AG10803 (cell line): Measurements from ENCODE around the gene MAMLD1.

Source experiments
- DNase-seq: peaks from one replicate; pipeline ENCODE4 v3.0.0; 2010; ENCODE audit warnings: low read depth
- H3K4me3 ChIP-seq: 2 replicates; pipeline ENCODE4 v1.5.1; 2011; ENCODE audit warnings: mild to moderate bottlenecking, low read length, control low read depth
- TF ChIP-seq, protein P1 (sequence below): conservative IDR thresholded peaks from 2 replicates; pipeline ENCODE4 v1.5.1; 2011; ENCODE audit warnings: mild to moderate bottlenecking, low read length, control low read depth, inconsistent platforms

Gene MAMLD1

DNA sequence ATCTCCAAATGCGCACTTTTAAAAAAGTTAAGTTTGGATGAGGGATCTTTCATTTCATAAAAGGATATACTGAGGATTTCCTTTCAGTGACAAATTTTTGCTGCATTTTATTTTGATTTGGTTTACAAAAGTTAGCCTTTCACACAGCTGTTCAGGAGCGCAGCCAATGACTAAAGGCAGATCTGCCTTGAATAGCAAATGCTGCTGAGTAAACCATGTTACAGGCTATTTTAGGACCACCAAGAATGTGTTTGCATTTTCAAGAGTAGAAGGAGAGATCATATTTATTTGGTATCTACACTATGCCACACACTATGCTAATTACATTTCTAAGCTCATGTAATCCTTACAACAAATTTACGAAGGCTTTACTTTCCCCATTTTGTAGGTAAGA lies 92.1 kb downstream of the MAMLD1 start:
- TF ChIP-seq, protein P1, sequence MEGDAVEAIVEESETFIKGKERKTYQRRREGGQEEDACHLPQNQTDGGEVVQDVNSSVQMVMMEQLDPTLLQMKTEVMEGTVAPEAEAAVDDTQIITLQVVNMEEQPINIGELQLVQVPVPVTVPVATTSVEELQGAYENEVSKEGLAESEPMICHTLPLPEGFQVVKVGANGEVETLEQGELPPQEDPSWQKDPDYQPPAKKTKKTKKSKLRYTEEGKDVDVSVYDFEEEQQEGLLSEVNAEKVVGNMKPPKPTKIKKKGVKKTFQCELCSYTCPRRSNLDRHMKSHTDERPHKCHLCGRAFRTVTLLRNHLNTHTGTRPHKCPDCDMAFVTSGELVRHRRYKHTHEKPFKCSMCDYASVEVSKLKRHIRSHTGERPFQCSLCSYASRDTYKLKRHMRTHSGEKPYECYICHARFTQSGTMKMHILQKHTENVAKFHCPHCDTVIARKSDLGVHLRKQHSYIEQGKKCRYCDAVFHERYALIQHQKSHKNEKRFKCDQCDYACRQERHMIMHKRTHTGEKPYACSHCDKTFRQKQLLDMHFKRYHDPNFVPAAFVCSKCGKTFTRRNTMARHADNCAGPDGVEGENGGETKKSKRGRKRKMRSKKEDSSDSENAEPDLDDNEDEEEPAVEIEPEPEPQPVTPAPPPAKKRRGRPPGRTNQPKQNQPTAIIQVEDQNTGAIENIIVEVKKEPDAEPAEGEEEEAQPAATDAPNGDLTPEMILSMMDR, result no peak
- H3K4me3 ChIP-seq, result no peak overlapping the region
- DNase-seq, result no peak

GRCh38 chrX:150456466-150456865 lies 93.3 kb downstream of the MAMLD1 start:
- TF ChIP-seq, protein P1, result no peak
- DNase-seq, result no peak
- no peak overlapping the region for H3K4me3 ChIP-seq

DNA sequence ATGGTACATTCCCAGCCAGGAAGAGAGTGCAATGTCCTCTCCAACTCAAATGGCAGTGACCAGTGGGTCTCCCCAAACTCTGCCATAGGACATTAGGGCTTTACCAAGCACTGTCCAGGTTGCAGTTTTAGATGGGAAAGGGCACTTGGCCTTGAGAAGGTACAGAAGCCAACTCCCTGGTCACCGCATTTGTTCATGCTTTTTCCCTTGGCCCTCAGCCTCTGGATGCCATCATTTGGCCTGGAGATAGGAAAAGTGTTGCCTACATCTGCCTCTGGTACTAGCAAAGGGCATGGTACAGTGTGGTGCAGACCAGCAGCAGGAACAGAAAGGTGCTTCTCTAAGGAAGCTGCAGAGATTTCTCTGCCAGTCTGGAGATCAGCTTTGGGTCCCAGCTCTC lies 93.8 kb downstream of the MAMLD1 start:
- no peak overlapping the region for H3K4me3 ChIP-seq
- TF ChIP-seq, protein P1, result no peak

GRCh38 chrX:150459196-150459595 lies 96.1 kb downstream of the MAMLD1 start:
- no peak overlapping the region for H3K4me3 ChIP-seq
- TF ChIP-seq, protein P1, result no peak
- DNase-seq, result no peak

More for the DNA sequence above, 93.8 kb downstream of the MAMLD1 start:
- no peak for DNase-seq

DNA sequence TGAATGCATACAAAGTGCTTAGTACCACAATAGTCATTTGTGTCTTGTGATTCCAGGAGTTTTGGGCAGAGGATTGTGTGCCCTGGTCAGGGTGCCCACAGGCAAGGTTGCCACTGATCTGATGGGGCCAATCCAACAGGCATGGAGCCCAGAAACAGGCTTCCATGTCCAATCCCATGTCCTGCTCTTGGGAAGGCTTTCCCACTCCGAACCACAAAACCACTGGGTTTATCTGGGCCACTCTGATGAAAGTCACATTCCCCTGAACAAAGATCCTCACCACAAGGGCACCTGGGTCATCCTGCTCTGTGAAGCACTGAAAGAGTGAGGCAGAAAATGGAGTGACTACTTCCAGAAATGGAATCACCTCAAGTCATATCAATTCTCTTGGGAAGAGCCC lies 96.9 kb downstream of the MAMLD1 start:
- TF ChIP-seq, protein P1, result no peak
- DNase-seq, result no peak
- no peak overlapping the region for H3K4me3 ChIP-seq

GRCh38 chrX:150460781-150461180 lies 97.7 kb downstream of the MAMLD1 start:
- no peak for DNase-seq
- H3K4me3 ChIP-seq, result no peak overlapping the region
- TF ChIP-seq, protein P1, result no peak

DNA sequence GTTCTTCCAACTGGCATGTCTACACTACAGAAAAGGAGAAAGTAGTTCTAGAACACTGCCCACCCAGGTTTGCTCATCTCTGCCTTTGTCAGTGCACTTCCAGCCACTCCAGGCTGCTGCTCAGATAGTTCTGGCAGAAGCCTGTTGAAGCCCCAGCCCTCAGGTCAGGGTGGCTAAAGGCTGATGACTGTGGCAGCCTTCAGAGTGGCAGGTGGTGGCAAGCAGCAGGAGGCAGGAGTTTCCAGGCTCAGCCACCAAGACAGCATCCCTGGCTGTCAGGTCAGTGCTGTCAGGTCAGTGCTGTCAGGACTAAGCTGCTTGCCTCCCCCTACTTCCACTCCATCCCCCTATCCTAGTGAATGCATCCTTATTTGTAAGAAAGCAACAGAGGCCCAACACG lies 100.4 kb downstream of the MAMLD1 start:
- TF ChIP-seq, protein P1, result no peak
- no peak for DNase-seq
- H3K4me3 ChIP-seq, result no peak overlapping the region
